GM12878 (cell line): ENCODE data around the gene ARHGEF7. TPM values are rescaled to one million over a fixed set of nuclear protein-coding genes. Genes with fewer than 3 reads are reported as not detected.

ENCODE experiments used
- BMI1 ChIP-seq: fragments of 450-650 bp; IDR thresholded peaks from 2 replicates; pipeline ENCODE4 v1.6.1; 2016; ENCODE audit warnings: mild to moderate bottlenecking, moderate library complexity, borderline replicate concordance
- CREM ChIP-seq: IDR thresholded peaks from 2 replicates; pipeline ENCODE4 v1.6.1; 2014; ENCODE audit warnings: antibody characterized with exemption, low read depth
- CTCF ChIP-seq, 3 experiments: IDR thresholded peaks in 2 of 3; conservative IDR thresholded peaks in 1 of 3; 2 replicates each; pipeline ENCODE4 v1.5.1; 2011; ENCODE audit warnings: low read depth in 3 of 3, low read length in 3 of 3, mild to moderate bottlenecking in 3 of 3, control low read depth in 2 of 3, moderate library complexity in 2 of 3, inconsistent platforms in 1 of 3, mixed read lengths in 1 of 3; ENCODE audit not compliant: control insufficient read depth in 2 of 3, insufficient read depth in 1 of 3; ENCODE audit errors: extremely low read depth in 1 of 3
- EED ChIP-seq: sonication (generic); IDR thresholded peaks from 2 replicates; pipeline ENCODE4 v1.6.1; 2016; ENCODE audit warnings: antibody characterized with exemption, low read depth
- ETV6 ChIP-seq, 2 experiments: fragments of 450-650 bp in 1 of 2; IDR thresholded peaks in 1 of 2; conservative IDR thresholded peaks in 1 of 2; 2 replicates each; pipeline ENCODE4 v1.6.1; 2014; ENCODE audit warnings: antibody characterized with exemption in 1 of 2, borderline replicate concordance in 1 of 2, low read depth in 1 of 2, mild to moderate bottlenecking in 1 of 2, moderate library complexity in 1 of 2
- HDAC6 ChIP-seq: fragments of 200-600 bp; sonication (generic); IDR thresholded peaks from one replicate; pipeline ENCODE4 v1.8.0; 2017; ENCODE audit warnings: antibody characterized with exemption; ENCODE audit not compliant: unreplicated experiment
- IKZF2 ChIP-seq, 2 experiments: fragments of 450-650 bp; IDR thresholded peaks; 2 replicates each; pipeline ENCODE4 v1.6.1; 2017; ENCODE audit warnings: mild to moderate bottlenecking in 2 of 2, moderate library complexity in 2 of 2
- KDM1A ChIP-seq: fragments of 200-600 bp; sonication (generic); IDR thresholded peaks from 2 replicates; pipeline ENCODE4 v1.6.1; 2016; ENCODE audit warnings: borderline replicate concordance
- PAX5 ChIP-seq: IDR thresholded peaks from 2 replicates; pipeline ENCODE4 v1.6.1; 2011; ENCODE audit warnings: low read depth, low read length, borderline replicate concordance
- POU2F2 ChIP-seq: IDR thresholded peaks from 3 replicates; pipeline ENCODE4 v1.6.1; 2011; ENCODE audit warnings: low read depth, mild to moderate bottlenecking, low read length, borderline replicate concordance
- RELB ChIP-seq: fragments of 450-650 bp; IDR thresholded peaks from 2 replicates; pipeline ENCODE4 v1.6.1; 2017; ENCODE audit warnings: low read depth, mild to moderate bottlenecking, moderate library complexity
- SUPT20H ChIP-seq: IDR thresholded peaks from 2 replicates; pipeline ENCODE4 v1.6.1; 2011; ENCODE audit warnings: low read depth, mild to moderate bottlenecking, low read length, moderate library complexity, borderline replicate concordance; ENCODE audit not compliant: control insufficient read depth
- TARDBP ChIP-seq: IDR thresholded peaks from 2 replicates; pipeline ENCODE4 v1.6.1; 2016; ENCODE audit warnings: borderline replicate concordance
- TCF3 ChIP-seq: IDR thresholded peaks from 2 replicates; pipeline ENCODE4 v1.6.1; 2012; ENCODE audit warnings: low read depth, mild to moderate bottlenecking, low read length, borderline replicate concordance; ENCODE audit not compliant: insufficient read depth
- USF1 ChIP-seq: IDR thresholded peaks from 2 replicates; pipeline ENCODE4 v1.6.1; 2011; ENCODE audit warnings: borderline replicate concordance, low read depth, mild to moderate bottlenecking, moderate library complexity, mixed read lengths, low read length; ENCODE audit not compliant: insufficient read depth; ENCODE audit errors: extremely low read length
- ZBTB11 ChIP-seq: fragments of 450-650 bp; formaldehyde crosslinking; IDR thresholded peaks from 2 replicates; pipeline ENCODE4 v1.5.0; 2022; ENCODE audit warnings: mild to moderate bottlenecking, missing genetic modification characterization
- ZNF207 ChIP-seq: fragments of 450-650 bp; IDR thresholded peaks from 2 replicates; pipeline ENCODE4 v1.6.1; 2014; ENCODE audit warnings: antibody characterized with exemption, mild to moderate bottlenecking, borderline replicate concordance
- polyA plus RNA-seq, 11 experiments: library from polyadenylated mRNA; depleted of rRNA in 4 of 11; unstranded in 6 of 11; stranded (reverse) in 5 of 11; fragments of >200 nt; fragmentation: Nextera tagmentation in 4 of 11; fragmentation: Illumina TruSeq in 1 of 11; extraction: Ambion mirVana in 4 of 11; extraction: Trizol in 1 of 11; gene quantifications; 1 replicate in 1 of 11; 2 replicates in 10 of 11; pipeline versions ENCODE4 v1.2.1 to v1.2.3, GENCODE V29; 2011 to 2016; ENCODE audit warnings: inconsistent platforms in 2 of 11, missing spikeins in 2 of 11, low read depth in 1 of 11
- total RNA-seq, 4 experiments: library from RNA; depleted of rRNA in 3 of 4; stranded (reverse); fragments of >200 nt in 3 of 4; fragmentation: Illumina TruSeq in 1 of 4; extraction: Trizol in 1 of 4; gene quantifications; 2 replicates each; pipeline versions ENCODE4 v1.2.1 to v1.2.3, GENCODE V29; 2013 to 2021
- TF ChIP-seq, protein P1 (sequence below): fragments of 450-650 bp; IDR thresholded peaks from 2 replicates; pipeline ENCODE4 v1.6.1; 2017; ENCODE audit warnings: antibody characterized with exemption, mild to moderate bottlenecking, moderate library complexity

The ARHGEF7 gene
- total and polyA plus RNA-seq, 10 of the 15 experiments (the other 5 are each of a cell fraction or from before 2014, with no cell fraction given), result 4.7 to 65.5 (median 36.6) TPM

GRCh38 chr13:111201304-111201940 lies 86.3 kb downstream of the ARHGEF7 start (continued):
- TF ChIP-seq RELB, result peak; percentile 32; the same call in 1 of the 2 replicates
- TF ChIP-seq PAX5, result no peak
- no peak for TF ChIP-seq BMI1
- TF ChIP-seq SUPT20H, result no peak
- no peak for TF ChIP-seq ETV6 (conservative IDR thresholded peaks at IDR 0.05 in 1 of 2, IDR thresholded peaks at IDR 0.05 in 1 of 2; ENCODE audit: borderline replicate concordance in 1 of 2, low read depth in 1 of 2)
- no peak for TF ChIP-seq KDM1A
- no peak for TF ChIP-seq USF1
- no peak for TF ChIP-seq TARDBP
- TF ChIP-seq CREM, result no peak
- no peak for TF ChIP-seq CTCF (IDR thresholded peaks at IDR 0.05 in 2 of 3, conservative IDR thresholded peaks at IDR 0.05 in 1 of 3; ENCODE audit: control insufficient read depth in 2 of 3, extremely low read depth in 1 of 3, insufficient read depth in 1 of 3, low read depth in 3 of 3, low read length in 3 of 3)
- TF ChIP-seq HDAC6, result no peak
- TF ChIP-seq POU2F2, result no peak
- TF ChIP-seq, protein P1, sequence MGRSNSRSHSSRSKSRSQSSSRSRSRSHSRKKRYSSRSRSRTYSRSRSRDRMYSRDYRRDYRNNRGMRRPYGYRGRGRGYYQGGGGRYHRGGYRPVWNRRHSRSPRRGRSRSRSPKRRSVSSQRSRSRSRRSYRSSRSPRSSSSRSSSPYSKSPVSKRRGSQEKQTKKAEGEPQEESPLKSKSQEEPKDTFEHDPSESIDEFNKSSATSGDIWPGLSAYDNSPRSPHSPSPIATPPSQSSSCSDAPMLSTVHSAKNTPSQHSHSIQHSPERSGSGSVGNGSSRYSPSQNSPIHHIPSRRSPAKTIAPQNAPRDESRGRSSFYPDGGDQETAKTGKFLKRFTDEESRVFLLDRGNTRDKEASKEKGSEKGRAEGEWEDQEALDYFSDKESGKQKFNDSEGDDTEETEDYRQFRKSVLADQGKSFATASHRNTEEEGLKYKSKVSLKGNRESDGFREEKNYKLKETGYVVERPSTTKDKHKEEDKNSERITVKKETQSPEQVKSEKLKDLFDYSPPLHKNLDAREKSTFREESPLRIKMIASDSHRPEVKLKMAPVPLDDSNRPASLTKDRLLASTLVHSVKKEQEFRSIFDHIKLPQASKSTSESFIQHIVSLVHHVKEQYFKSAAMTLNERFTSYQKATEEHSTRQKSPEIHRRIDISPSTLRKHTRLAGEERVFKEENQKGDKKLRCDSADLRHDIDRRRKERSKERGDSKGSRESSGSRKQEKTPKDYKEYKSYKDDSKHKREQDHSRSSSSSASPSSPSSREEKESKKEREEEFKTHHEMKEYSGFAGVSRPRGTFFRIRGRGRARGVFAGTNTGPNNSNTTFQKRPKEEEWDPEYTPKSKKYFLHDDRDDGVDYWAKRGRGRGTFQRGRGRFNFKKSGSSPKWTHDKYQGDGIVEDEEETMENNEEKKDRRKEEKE, result no peak
- no peak for TF ChIP-seq ZNF207
- no peak for TF ChIP-seq TCF3
- peak; percentile 65; the same call in 1 of the 2 replicates for TF ChIP-seq EED
- TF ChIP-seq IKZF2 (IDR thresholded peaks at IDR 0.05), result peak; percentile 54 to 58; a peak in 2 of 4 replicates
- no peak for TF ChIP-seq ZBTB11
